Pulmonary artery endothelial cell (primary cell): ENCODE data around the gene VARS1. TPM values are rescaled to one million over a fixed set of nuclear protein-coding genes. Genes with fewer than 3 reads are reported as not detected.
"Not testable (repeated sequence)": the region's sequence is repeated elsewhere in the genome, so short reads cannot be mapped to it uniquely, and the experiment has no call there.

Experiments used
- DNase-seq: peaks from one replicate; pipeline ENCODE4 v3.0.0-alpha.2; 2011; ENCODE audit warnings: low read depth, low spot score
- total RNA-seq: library from RNA; depleted of rRNA; stranded (reverse); fragments of >200 nt; gene quantifications from 2 replicates; pipeline ENCODE4 v1.2.3, GENCODE V29; 2014

VARS1 gene
- total RNA-seq, result 73.2 and 74.0 TPM in 2 replicates

- peak; percentile 54 for DNase-seq
These were observed at the start of gene VARS1 for GRCh38 chr6:31795616-31796298. Gene VARS1, minus strand, starts transcription at chr6:31795752. Its CDS starts 535 bp downstream, at chr6:31795217.

DNA sequence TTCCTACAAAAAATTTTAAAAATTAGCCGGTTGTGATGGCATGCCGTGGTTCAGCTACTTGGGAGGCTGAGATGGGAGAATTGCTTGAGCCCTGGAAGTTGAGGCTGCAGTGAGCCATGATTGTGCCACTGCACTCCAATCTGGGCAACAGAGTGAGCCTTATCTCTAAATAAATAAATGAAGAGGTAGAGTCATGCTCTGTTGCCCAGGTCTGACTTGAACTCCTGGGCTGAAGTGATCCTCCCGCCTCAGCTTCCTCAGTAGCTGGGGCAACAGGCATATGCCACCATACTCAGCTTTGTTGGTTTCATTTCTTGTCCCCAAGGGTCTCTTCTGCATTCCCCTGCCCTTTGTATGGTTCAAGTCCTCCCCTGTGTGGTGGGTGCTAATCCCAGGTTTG is 49.0 kb upstream of the VARS1 start:
- no peak for DNase-seq

DNA sequence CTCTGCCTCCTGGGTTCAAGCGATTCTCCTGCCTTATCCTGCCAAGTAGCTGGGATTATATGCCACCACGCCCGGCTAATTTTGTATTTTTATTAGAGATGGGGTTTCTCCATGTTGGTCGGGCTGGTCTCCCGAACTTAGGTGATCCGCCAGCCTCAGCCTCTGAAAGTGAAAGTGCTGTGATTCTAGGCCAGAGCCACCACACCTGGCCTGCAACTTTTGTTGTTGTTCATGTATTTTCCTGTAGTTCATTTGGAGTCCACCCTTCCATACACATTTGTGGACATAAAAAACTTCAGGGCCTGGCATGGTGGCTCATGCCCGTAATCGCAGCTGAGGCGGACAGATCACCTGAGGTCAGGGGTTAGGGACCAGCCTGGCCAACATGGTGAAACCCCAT is 46.5 kb upstream of the VARS1 start:
- DNase-seq, result no peak

DNA sequence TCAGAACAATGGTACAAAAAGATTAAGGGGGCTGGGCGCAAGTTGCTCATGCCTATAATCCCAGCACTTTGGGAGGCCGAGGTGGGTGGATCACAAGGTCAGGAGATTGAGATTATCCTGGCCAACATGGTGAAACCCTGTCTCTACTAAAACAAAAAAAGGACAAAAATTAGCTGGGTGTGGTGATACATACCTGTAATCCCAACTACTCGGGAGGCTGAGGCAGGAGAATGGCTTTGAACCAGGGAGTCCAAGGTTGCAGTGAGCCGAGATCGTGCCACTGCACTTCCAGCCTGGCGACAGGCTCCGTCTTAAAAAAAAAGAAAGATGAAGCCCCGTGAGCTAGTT is 44.2 kb upstream of the VARS1 start:
- DNase-seq, result not testable (repeated sequence)

DNA sequence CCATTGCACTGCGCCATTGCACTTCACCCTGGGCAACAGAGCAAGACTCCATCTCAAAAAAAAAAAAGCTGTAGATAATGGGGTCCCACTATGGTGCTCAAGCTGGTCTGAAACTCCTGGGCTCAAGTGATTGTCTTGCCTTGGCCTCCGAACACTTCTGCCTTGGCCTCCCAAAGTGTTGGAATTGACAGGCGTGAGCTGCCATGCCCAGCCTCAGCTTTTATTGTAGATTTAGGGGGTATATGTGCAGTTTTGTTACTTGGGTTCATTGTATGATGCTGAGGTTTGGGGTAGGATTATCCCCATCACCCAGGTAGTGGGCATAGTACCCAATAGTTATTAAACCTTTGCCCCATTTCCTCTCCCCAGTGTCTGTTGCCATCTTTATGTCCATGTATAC is 43.4 kb upstream of the VARS1 start:
- DNase-seq, result no peak

DNA sequence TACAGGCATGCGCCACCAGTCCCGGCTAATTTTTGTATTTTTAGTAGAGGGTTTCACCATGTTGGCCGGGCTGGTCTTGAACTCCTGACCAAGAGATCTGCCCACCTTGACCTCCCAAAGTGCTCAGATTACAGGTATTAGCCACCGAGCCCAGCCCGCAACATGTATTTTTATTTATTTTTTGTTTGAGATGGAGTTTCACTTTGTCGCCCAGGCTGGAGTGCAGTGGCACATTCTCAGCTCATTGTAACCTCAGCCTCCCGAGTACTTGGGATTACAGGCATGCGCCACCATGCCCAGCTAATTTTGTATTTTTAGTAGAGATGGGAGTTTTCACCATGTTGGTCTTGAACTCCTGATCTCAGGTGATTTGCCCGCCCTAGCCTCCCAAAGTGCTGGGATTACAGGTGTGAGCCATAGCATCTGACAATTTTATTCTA is 42.6 kb upstream of the VARS1 start:
- DNase-seq, result not testable (repeated sequence)

- DNase-seq, result no peak
These were observed 42.0 kb upstream of the VARS1 start for GRCh38 chr6:31837369-31838113.

- no peak for DNase-seq
These were observed 41.2 kb upstream of the VARS1 start for GRCh38 chr6:31836474-31837368.

DNA sequence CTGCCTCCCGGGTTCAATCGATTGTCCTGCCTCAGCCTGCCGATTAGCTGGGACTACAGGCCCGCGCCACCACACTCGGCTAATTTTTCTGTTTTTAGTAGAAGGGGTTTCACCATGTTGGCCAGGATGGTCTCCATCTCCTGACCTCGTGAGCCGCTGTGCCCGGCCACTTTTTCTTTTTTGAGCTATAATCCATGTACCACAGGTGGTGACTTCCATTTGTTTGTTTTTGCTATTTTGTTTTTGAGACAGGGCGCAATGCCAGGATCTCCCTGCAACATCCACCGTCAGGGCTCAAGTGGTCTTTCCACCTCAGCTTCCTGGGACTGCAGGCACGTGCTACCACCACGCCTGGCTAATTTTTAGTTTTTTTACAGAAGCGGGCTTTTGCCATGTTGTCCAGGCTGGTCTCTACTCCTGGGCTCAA is 40.5 kb upstream of the VARS1 start:
- DNase-seq, result no peak

- no peak for DNase-seq
These were observed 39.1 kb upstream of the VARS1 start for GRCh38 chr6:31834367-31835250.

- no peak for DNase-seq
These were observed 36.0 kb upstream of the VARS1 start for GRCh38 chr6:31831350-31832215.

- no peak for DNase-seq
These were observed 35.4 kb upstream of the VARS1 start for GRCh38 chr6:31830886-31831335.

GRCh38 chr6:31829633-31830283 is 34.2 kb upstream of the VARS1 start:
- no peak for DNase-seq

DNA sequence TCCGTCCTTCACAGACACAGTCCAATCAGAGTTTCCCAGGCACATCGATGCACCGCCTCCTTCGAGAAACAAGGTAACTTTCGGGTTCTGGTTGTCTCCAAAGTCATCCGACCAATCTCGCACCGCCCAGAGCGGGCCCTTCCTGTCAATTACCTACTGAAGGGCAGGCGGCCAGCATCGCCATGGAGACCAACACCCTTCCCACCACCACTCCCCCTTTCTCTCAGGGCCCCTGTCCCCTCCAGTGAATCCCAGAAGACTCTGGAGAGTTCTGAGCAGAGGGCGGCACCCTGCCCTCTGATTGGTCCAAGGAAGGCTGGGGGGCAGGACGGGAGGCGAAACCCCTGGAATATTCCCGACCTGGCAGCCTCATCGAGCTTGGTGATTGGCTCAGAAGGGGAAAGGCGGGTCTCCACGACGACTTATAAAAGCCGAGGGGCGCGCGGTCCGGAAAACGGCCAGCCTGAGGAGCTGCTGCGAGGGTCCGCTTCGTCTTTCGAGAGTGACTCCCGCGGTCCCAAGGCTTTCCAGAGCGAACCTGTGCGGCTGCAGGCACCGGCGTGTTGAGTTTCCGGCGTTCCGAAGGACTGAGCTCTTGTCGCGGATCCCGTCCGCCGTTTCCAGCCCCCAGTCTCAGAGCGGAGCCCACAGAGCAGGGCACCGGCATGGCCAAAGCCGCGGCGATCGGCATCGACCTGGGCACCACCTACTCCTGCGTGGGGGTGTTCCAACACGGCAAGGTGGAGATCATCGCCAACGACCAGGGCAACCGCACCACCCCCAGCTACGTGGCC is 31.9 kb upstream of the VARS1 start, which contains the start of gene HSPA1B:
Gene HSPA1B, plus strand, starts transcription at position 453 of the 794 bp plus-strand sequence. Its CDS starts 213 bp downstream, at position 666.
- DNase-seq, result peak; percentile 99

DNA sequence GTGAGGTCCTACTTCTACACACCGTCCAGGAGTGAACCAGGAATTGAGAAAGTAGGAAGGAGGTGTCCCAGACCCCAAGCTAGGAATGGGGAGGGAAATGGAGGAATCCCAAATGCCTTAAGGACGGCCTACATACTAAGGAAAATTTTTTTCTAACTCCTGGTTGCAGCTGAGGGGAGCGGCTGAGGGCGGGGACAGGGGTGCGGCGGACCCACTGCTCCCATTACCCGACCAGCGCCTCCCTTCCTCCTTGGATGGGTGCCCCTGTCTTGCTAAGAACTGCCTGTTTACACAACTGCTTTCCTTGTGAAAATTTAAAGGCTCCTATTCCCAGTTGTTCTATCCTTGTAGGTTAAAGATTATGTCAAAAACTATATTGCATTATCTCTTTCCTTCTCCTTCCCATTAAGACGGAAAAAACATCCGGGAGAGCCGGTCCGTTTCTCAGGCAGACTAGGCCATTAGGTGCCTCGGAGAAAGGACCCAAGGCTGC is 31.3 kb upstream of the VARS1 start:
- DNase-seq, result no peak

DNA sequence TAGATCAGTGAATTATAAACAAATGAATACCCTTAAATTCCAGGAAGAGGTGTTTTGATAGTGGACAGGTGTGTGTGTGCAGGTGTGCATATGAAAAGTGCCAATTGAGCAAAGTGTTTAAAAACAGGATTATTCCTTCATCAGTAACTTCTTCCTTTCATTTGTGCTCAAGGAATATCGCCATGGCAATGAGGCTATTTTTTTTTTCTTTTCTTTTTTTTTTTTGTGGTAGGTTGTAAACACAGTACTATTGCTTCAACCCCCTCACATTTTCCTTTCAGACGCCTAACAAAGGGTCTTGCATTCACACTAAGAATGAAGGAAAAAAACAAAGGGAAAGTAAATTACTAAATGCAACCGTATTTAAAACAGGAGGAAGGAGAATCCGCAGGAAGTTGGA is 30.0 kb upstream of the VARS1 start:
- DNase-seq, result no peak

DNA sequence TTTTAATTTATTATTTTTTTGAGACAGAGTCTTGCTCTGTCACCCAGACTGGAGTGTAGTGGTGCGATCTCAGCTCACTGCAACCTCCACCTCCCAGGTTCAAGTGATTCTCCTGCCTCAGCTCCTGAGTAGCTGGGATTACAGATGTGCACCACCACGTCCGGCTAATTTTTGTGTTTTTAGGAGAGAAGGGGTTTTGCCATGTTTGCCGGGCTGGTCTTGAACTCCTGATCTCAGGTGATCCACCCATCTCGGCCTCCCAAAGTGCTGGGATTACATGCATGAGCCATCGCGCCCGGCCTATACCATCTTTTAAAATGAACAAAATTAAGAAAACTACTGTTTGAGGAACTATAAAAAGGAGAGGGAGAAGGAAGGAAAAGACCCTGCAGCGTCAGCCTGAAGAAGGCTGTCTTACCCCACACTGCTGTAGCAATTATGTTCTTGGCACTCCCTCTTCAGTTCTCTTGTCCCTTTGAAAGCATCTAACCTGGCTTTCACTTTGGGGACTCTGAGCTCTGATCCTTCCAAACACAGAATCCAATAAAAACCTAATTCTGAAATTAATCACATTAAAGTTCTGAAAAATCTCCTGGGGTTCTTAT is 28.1 kb upstream of the VARS1 start:
- DNase-seq, result not testable (repeated sequence)
